Measurements from ENCODE around the gene CPA3. TPM values are rescaled to one million over a fixed set of nuclear protein-coding genes. Genes with fewer than 3 reads are reported as not detected.

The CPA3 gene
- total RNA-seq, 1 donor from 2014 or later: not detected

- TF ChIP-seq, protein P1, sequence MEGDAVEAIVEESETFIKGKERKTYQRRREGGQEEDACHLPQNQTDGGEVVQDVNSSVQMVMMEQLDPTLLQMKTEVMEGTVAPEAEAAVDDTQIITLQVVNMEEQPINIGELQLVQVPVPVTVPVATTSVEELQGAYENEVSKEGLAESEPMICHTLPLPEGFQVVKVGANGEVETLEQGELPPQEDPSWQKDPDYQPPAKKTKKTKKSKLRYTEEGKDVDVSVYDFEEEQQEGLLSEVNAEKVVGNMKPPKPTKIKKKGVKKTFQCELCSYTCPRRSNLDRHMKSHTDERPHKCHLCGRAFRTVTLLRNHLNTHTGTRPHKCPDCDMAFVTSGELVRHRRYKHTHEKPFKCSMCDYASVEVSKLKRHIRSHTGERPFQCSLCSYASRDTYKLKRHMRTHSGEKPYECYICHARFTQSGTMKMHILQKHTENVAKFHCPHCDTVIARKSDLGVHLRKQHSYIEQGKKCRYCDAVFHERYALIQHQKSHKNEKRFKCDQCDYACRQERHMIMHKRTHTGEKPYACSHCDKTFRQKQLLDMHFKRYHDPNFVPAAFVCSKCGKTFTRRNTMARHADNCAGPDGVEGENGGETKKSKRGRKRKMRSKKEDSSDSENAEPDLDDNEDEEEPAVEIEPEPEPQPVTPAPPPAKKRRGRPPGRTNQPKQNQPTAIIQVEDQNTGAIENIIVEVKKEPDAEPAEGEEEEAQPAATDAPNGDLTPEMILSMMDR (IDR thresholded peaks at IDR 0.05): no peak
- peaks cover 5% of the 10 kb centered on the region for H3K4me1 Mint-ChIP-seq (ENCODE audit: low read depth)
- H3K27ac Mint-ChIP-seq (ENCODE audit: unreplicated experiment): no peak overlapping the region
Measured at GRCh38 chr3:148866261-148866660, 1.2 kb downstream of the CPA3 start.

GRCh38 chr3:148873270-148873927 is 8.3 kb downstream of the CPA3 start:
- H3K27ac Mint-ChIP-seq (ENCODE audit: unreplicated experiment): no peak overlapping the region
- DNase-seq (ENCODE audit: low spot score): no peak
- H3K4me1 Mint-ChIP-seq (ENCODE audit: low read depth): no peaks in the 10 kb centered on the region
- TF ChIP-seq, protein P1 (IDR thresholded peaks at IDR 0.05): no peak
- H3K9me3 Mint-ChIP-seq (ENCODE audit: low read depth): no peaks in the 10 kb centered on the region
- no peaks in the 10 kb centered on the region for H3K36me3 Mint-ChIP-seq (ENCODE audit: low read depth)
- no peaks in the 10 kb centered on the region for H3K27me3 Mint-ChIP-seq (ENCODE audit: low read depth)
- no peak overlapping the region for H3K4me3 Mint-ChIP-seq (ENCODE audit: unreplicated experiment)

More at GRCh38 chr3:148866261-148866660, 1.2 kb downstream of the CPA3 start:
- H3K9me3 Mint-ChIP-seq (ENCODE audit: low read depth): no peaks in the 10 kb centered on the region
- H3K36me3 Mint-ChIP-seq (ENCODE audit: low read depth): no peaks in the 10 kb centered on the region
- H3K4me3 Mint-ChIP-seq (ENCODE audit: unreplicated experiment): no peak overlapping the region
- DNase-seq (ENCODE audit: low spot score): no peak
- H3K27me3 Mint-ChIP-seq (ENCODE audit: low read depth): no peaks in the 10 kb centered on the region

DNA sequence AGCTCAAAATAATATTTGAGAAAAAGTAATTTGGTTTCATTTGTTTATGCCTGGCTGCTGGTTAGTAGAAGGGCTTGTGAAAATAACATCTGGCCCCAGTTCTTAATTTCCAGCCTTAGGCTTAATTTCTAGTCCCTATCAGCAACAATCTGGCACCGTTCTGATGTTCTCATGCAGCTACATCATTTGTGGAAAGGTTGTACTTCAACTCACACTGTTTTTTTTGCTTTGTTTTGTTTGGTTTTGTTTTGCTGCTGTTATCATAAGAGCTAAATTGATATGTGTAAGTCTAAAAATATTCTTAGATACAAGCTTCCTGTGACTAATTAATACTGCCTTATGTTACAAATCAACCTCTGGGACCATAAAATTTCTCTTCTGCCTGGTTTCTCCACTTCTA is 8.9 kb downstream of the CPA3 start:
- Mint-ChIP-seq H3K27me3 (ENCODE audit: low read depth) (no peaks in the 10 kb centered on the region), H3K9me3 (ENCODE audit: low read depth) (no peaks in the 10 kb centered on the region), H3K27ac (ENCODE audit: unreplicated experiment) (no peak overlapping the region), H3K4me1 (ENCODE audit: low read depth) (no peaks in the 10 kb centered on the region), H3K36me3 (ENCODE audit: low read depth) (no peaks in the 10 kb centered on the region), H3K4me3 (ENCODE audit: unreplicated experiment) (no peak overlapping the region)
- TF ChIP-seq, protein P1 (IDR thresholded peaks at IDR 0.05): no peak
- no peak for DNase-seq (ENCODE audit: low spot score)

- no peaks in the 10 kb centered on the region for H3K9me3 Mint-ChIP-seq (ENCODE audit: low read depth)
- TF ChIP-seq, protein P1 (IDR thresholded peaks at IDR 0.05): no peak
- no peak for DNase-seq (ENCODE audit: low spot score)
- peaks cover 15% of the 10 kb centered on the region for H3K4me1 Mint-ChIP-seq (ENCODE audit: low read depth)
- no peaks in the 10 kb centered on the region for H3K36me3 Mint-ChIP-seq (ENCODE audit: low read depth)
- no peak overlapping the region for H3K27ac Mint-ChIP-seq (ENCODE audit: unreplicated experiment)
- no peaks in the 10 kb centered on the region for H3K27me3 Mint-ChIP-seq (ENCODE audit: low read depth)
- no peak overlapping the region for H3K4me3 Mint-ChIP-seq (ENCODE audit: unreplicated experiment)
Measured at GRCh38 chr3:148878095-148878494, 13.0 kb downstream of the CPA3 start.

- TF ChIP-seq, protein P1 (IDR thresholded peaks at IDR 0.05): no peak
- no peak overlapping the region for H3K4me3 Mint-ChIP-seq (ENCODE audit: unreplicated experiment)
- no peak for DNase-seq (ENCODE audit: low spot score)
- no peaks in the 10 kb centered on the region for H3K27me3 Mint-ChIP-seq (ENCODE audit: low read depth)
- H3K36me3 Mint-ChIP-seq (ENCODE audit: low read depth): no peaks in the 10 kb centered on the region
- no peak overlapping the region for H3K27ac Mint-ChIP-seq (ENCODE audit: unreplicated experiment)
- no peaks in the 10 kb centered on the region for H3K9me3 Mint-ChIP-seq (ENCODE audit: low read depth)
- H3K4me1 Mint-ChIP-seq (ENCODE audit: low read depth): peaks cover 15% of the 10 kb centered on the region
Measured at GRCh38 chr3:148879256-148879655, 14.2 kb downstream of the CPA3 start.

All from chondrocyte (in vitro differentiated cells).